ENCODE data around the gene LAMB4.

Gene LAMB4

DNA sequence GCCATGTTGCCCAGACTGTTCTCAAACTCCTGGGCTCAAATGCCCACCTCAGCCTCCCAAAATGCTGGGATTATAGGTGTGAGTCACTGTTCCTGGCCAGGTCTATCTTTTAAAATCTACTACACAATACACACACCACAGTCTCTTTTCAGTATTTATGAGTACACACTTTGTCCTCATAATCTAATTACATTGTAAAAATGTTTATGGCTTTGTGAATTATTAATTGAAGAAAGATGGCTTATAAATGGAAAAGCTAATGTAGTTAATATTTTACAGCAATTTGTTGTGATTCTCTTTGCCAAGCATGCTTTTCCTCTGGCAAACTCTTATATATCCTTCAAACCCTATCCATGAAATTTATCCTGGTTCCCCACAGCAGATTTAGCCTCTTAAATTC lies 22.0 kb downstream of the LAMB4 start:
- no peak for DNase-seq

DNA sequence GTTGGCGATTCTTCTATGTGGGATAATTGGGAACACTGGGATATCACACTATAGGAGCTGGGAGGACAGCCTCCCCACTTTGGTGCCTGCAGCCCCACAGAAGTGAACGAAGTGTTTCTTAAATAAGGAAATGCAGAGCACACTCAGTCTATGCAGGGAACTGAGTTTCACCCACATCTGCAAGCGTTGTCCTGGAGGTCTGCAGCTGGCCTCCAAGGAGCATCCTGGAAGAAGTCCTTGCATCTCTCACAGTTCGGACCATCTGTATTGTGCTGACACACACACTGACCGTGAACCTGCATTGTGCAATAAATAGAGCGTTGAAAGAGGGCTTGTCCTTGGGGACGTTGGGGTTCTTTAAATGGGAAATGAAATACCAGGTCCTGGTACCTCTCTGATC lies 25.8 kb downstream of the LAMB4 start:
- DNase-seq: no peak

DNA sequence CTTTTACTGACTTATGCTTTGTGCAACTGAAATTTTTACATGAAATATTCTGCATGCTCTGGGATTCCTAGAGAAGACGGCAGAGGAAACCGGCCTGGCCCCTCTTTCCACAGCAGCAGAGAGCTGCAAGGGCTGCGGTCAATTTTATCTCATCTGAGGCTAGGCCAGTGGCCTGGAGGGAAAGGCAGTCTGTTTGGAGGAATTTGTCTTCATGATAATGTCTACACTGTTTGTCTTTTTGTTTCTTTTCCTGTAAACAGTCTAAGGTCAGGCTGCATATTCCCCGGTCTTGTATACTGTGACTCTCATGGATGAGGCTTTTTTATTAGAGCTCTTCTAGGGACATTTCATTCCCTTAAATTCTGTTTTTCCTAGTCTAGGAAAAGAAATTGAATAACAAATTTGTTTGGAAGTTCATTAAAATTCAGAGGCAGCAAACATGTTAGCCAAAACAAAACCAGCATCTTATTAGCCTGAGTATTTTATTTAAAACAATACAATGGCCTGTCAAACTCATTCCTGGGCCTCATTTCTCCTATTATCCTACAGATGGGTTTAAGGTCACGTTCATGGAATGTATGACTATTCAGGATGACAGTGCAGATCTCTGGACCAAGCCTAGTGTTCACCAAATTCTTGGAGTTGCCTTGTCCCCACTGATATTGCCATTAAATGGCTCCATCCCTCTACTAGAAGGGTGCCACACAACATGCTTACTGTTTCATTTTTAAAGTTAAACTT lies 26.4 kb downstream of the LAMB4 start:
- DNase-seq: no peak

DNA sequence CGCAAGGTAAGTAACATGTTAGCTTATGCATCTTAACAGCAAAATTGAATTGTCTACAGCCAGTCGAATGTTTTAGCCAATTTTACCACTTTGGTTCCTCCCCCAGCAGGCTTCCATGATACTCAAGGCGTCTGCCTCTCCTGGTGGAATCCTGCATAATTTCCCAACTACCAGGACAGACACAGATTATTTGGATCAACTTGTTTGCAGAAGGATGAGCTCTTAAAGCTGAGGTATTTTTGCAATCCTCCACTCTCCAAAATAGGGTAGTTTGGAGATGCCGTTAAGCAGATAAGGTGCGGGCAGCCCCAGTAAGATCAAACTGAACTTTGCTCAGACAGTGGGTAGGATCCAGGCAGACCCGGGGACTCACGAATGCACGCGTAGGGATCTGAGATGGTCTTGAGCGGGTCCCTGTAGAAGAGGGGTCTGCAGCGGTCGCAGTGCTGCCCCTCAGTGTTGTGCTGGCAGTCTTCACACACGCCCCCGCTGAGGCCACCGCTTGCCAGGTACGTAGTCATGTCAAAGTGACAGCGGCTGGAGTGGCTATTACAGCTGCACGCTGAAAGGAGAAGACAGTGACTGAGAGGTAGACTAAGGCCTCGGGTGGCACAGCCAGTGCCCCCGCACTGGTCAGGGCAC lies 27.4 kb downstream of the LAMB4 start:
- no peak for DNase-seq

DNA sequence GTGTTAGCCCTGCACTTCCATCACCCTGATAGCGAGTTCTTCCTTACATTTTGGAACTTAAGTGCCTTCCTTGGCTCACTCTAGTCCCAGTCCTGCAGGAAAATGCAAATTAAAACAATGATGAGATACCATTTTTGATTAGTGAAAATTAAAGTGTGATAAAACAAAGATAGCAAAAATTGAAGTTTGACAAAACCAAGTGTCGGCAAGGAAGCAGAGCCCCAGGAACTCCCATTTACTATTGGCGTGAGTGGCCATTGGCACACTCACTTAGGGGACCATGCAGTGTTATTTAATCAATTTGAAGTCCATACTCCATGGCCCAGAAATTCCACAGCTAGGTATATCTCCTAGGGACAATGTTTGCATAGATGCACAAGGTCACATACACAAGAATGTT lies 28.4 kb downstream of the LAMB4 start:
- no peak for DNase-seq

DNA sequence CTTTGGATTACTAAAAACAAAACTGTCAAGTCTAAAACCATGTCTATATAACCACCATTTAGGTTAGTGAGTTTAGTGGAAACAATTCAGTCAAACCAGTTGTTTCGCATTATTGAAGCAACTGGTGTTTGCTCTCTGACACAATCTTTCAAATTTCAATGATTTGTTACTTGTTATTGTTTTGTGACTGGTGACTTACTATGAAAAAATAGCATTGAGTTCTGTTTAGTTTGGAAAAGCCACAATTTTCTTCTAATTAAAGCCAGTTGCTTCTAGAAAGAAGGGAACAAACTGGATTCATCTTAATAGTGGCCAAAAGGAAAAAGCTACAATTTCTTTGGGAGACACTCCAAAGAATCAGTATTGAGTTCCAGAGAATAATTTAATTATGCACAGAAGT lies 30.4 kb downstream of the LAMB4 start:
- DNase-seq: no peak

DNA sequence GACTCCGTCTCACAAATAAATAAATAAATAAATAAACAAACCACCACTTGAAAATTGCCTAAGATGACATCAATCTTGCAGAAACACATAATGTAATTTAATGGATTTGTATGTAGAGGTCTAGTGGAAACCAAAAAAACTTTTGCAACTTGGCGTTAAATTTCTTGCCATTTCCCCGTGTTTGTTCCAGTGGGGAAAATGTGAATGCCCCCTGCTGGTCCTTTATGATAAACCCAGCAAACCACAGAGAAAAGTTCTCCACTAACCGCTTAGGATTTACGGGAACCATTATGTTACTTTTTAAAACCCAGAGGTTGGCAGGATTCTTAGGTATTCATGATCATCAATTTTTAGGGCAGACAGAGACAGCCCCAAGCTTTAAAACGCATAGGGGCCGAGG lies 32.5 kb downstream of the LAMB4 start:
- no peak for DNase-seq

DNA sequence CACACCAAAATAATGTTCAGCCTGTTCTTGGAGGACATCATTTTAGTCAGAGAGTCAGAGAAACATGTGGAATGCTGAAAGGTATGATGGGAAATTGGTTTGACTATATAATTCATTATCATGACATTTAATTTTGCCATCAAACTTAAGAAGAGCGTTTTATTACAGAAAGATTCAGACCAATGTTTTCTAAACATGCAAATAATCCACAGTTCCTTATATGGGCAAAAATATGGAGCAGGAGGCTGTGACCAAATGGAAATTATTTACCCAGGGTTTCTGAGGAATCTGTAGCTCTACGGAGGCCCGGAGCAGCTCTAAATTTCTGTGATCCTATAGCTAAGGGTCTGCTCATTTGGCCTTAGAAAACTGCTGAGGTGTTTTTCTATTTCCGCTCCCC lies 33.2 kb downstream of the LAMB4 start:
- DNase-seq: no peak

DNA sequence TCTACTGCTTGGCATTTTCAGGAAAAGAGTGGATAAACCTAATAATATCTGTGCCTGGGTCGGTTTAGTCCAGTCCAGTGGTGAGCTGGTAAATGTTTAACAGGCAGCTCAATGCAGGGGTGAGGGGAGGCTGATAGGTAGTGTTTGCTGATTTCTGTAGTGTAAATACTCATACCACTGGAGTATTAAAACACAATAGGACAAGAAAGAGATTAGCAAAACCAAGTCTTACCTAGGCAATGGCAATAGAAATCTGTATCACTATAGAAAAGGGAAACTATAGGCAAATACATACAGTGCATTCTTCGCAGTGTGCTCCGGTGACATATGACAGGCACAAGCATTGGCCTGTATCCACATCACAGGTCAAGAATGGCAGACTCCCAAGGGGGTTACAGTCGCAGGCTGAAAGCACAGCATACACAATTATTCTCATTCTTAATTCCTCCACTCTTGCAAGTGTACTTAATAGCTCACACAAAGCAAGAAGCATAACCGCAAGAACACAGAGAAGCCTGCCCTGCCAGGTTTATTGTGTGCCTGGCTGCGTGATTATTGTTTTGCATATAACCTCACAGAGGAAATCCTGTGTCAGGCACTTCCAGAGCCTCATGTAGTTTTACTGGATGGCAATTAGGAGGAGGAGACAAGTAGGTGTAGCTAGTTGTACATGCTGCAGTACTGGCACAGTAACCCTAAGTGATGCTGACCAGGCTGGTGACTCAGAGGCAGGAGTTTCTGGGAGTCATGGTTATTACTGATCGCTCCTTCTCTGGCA lies 35.0 kb downstream of the LAMB4 start:
- peak in 1 of 14 donors; percentile 5 for DNase-seq

DNA sequence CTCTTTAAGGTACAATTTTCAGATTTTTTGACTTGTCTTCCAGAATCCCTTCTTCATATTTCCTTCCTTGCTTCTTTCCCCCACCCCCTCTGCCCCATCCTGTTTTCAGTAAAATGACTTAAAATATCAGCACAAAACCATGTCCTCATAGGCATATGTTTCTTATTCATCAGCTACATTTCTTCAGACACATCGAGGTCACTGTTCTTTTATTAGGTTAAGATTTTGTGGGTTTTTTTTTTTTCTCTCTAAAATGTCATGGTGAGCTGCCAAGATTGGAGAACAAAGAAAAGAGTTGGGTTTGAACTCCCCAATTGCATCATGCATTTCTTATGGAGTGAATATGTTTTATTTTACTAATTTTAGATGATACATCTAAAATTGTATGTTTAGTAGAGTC lies 35.8 kb downstream of the LAMB4 start:
- no peak for DNase-seq

DNA sequence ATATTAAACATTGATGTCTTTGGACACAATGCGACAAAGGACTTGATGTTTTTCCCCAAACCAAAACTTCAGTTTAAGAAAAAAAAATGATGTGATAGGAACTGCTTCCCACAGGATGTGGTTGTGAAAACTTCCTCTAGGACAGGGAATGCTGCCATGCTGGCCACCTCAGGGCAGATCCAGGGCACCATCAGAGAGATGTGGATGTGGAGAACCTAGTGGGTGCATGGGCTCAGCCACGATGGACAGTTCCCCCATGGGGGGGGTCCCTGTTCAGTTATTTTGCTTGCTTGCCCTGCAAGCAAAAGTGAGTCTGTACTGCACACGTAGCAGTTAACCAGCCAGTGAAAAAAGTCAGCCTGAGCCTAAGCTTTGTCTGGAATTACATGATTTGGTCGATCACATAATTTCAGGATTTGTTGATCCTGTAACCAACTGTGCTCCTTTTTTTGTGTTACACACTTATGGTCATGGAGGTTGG lies 36.3 kb downstream of the LAMB4 start:
- no peak for DNase-seq

DNA sequence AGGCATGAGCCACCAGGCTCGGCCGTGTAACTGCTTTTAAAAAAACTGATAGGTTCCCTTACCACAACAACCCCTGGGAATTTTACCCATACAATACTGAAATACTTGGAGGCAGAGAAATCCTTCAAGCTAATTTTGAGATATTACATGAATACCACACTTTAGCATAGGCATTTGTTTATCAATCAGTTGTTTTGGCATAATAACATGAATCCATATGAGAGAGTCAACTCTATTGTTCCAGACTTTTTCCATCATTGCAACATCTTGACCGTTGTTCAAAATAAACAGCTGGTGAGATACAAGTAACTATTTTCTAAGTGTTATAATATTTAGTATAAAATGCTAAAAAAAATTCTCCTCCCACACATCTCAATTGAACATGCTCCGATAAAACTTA lies 36.8 kb downstream of the LAMB4 start:
- DNase-seq: no peak

DNA sequence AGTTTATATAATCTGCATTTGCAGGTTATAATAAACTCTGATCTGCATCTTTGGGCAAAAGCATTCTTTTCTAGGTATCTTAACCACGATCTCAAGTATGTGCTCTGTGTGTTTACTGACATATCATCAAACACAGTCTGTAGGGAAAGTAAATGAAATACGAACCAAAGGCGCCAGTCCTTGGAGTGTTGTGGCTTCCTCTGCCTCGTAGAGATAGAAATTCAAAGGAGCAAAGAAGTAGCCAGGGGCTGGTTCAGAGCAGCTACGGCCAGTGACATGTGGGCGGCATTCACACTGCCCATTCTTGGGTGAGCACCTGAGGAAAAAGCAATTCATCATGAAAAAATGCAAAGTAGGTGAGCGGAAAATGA lies 38.7 kb downstream of the LAMB4 start:
- no peak for DNase-seq

DNA sequence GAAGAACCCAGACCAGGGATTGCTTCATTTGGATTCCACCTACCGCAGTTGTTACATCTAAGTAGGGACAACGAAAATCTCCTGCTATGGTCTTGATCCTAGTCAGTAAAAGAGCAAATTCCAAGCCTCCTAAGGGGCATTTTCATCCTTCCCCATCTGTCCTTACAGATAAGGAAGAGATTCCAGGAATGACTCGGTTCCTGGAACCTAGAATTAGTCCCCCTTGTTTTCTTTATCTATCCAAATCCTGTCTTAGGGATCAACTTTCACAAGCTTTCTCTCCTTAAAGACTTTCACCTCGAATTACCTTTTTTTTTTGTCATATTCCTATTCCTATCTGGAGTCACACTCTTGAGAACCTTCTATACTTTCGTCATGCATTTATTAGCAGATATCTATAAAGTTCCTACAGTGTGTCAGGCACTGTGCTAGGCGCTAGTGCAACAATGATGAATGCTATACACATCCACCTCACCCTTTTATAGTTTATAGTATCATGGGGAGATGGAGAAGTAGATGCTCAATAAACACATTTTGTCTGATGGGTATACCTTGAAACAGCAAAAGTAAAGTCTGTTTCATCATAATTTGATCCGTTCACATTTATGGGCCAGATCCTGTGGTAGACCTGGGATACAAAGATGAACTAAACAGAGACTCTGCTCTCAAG lies 39.2 kb downstream of the LAMB4 start:
- DNase-seq: no peak

DNA sequence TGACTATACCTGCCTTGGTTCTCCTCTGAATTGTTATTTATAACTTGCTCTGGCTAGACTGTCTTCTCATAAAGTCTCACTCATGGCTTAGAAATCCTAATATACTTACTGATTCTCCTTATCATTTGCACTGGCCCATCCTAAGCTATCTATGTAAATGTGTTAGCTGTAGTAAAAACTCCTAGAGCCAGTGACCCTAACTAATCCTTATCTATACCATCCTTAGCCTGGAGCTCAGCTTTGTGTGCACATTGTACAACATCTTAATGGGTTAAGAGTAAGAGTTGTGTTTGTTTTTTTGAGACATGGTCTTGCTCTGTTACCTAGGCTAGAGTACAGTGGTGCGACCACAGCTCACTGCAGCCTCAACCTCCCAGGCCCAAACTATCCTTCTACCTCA lies 40.8 kb downstream of the LAMB4 start:
- DNase-seq: no peak

DNA sequence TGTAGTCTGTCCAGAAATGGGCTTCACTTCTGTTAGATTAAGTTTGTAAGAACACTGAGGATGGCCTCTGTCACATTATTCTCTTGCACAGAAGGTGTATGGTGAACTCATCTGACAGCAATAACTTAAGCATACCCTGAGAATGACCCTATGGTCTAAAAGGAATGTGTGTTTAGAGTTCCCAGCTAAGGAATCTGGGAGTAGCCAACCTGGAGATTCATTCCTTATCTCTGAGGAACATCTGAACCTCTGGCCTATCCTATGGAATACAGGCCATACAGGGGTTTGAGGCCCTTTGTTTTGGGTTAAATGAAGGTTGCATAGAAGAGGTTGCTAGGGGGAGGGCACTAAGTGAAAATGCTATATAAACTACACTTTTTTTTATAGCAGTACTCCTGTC lies 41.4 kb downstream of the LAMB4 start:
- no peak for DNase-seq

DNA sequence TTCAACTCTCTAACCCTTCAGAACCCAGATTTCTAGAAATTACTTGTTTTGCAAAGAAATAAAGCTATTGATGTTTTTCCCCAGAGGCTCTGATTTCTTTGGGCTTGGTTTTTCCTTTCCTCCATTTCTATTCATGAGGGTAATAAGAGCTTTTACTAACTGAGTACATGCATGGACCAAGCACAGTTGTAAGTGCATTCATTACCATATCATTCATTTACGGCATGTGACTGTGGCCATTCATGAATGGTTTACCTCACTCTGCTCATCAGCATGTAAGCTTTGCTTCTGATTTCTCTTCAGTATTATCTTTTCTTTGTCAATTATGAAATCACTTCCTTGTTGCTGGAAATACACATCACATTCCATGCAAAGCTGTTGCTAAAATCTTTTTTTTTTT lies 42.4 kb downstream of the LAMB4 start:
- DNase-seq: no peak

DNA sequence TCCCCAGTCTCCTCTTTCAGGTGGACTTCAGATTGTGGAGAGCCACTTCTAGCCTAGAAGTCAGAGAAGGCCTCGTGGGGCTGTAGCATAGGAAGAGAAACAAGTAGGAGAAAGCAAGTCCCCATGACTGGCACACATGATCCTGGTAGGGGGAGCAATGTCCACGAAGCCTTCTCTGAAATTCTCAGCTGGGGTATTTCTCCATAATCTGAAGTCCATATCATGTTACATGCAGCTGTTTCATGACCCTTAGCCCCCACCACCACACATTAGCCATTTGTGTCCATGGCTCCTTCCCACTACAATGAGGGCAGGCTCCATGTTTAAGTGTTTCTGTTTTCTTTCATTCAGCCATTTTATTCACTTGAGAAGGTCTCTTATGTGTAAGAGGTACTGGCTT lies 43.2 kb downstream of the LAMB4 start:
- no peak for DNase-seq

DNA sequence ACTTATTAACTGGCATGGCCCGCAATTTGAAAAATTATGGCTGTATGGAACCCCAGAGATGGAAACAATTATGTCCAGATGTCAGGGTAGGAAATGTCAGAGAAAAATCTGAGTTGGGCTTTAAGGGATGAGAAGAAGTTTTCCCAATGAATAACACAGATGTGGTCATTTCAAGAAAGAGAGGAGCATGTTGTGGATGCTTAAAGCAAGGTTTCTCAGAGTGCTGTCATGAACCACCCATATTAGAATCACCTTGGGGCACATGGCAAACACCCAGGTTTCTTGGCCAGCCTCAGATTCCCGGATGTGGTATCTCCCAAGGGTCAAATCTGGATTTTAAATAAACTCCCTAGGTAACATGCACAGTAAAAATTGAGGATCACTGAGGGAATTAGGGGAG lies 43.6 kb downstream of the LAMB4 start:
- DNase-seq: no peak

DNA sequence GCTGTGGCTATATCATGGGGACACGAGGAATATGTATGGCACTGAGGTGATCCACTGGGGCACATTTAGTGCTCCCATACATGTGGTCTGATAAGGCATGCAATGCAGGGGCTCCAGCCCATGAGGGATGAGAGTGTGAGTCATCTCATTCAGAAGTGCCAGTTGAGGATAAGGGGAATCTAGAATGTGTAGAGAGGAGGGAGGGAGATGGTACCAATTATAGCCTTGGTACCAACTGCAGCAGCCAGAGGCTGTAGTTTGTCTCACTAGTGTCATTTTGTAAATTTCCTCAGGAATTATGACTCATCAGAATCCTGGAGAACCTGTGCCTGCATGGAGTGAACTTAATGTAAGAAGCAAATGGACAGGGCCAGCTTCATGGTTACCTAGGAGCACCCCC lies 46.2 kb downstream of the LAMB4 start:
- no peak for DNase-seq

DNA sequence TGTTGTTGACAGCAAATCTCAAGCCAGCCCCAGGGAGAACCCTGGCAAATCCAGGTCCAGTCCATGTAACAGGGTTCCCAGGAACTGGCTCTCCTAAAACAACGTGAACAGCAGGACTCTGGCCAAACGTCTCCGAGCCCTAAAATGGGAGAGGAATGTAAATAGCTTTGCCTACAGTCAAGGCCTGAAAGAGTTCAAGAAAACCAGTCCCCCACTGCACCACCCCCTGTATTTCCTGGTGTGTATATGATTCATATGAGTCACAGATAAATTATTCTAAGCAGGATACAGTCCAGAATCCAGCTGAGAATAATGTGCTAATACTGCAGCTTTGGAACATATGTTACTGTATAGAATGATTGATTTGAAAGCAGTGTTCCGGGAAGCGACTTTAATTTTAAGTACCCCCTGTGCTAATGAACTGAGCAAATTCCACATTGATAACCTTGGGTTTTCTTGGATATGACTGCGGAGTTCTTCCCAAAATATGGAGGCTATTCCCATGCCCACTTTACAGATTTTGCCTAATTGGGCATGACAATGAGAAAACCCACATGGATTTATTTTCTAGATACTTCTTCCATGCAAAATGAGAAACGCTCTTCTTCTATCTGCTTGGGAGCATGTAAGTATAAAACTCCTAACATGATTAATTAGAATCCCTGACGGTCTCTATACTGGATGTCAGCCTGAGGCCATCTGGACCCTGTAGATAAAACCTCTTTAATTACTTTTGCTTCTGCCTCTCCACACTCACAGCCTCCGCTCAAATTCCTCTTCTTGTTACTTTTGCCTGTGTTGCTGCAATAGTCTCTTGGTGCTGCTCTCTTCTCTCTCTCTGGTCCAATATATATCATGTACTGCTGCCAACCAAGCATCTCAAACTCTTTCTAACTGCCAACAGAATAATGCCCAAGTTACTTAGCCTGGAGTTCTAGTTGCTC lies 50.2 kb downstream of the LAMB4 start:
- DNase-seq: no peak

DNA sequence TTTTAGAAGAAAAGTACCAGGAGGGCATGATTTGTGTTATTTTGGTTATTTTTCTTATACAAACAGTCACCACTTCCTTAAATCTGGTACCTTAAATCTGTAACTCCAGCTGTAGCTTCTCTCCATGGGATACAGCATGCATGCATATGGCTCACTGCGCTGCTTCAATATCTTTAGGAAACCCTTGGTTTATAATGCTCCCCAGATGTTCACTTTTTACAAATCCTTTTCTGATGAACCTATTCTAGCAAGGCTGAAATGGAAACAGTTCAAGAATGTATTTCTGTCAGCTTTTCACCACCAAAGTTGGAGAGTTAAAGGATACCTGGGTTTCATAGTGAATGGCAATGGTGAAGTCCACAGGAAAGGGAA lies 50.9 kb downstream of the LAMB4 start:
- DNase-seq: no peak

All from C1 segment of cervical spinal cord (tissue), 14 donors.